Ascending aorta (tissue), 2 donors: ENCODE measurements around the gene TOE1. TPM values are rescaled to one million over a fixed set of nuclear protein-coding genes. Genes with fewer than 3 reads are reported as not detected.

ENCODE experiments used
- DNase-seq, 2 donors: peaks; one replicate each; pipeline ENCODE4 v3.0.0-alpha.2; 2019; ENCODE audit warnings: low spot score in 2 of 2
- H3K27ac ChIP-seq, 2 donors: fragments of 200-600 bp; sonication (generic); one replicate each; pipeline ENCODE4 v1.5.1; 2016 to 2017; ENCODE audit warnings: mild to moderate bottlenecking in 1 of 2
- H3K27me3 ChIP-seq: fragments of 200-600 bp; sonication (generic); one replicate; pipeline ENCODE4 v1.5.1; 2017
- H3K36me3 ChIP-seq, 2 donors: fragments of 200-600 bp; sonication (generic); one replicate each; pipeline ENCODE4 v1.5.1; 2016
- H3K4me1 ChIP-seq, 2 donors: fragments of 200-600 bp; sonication (generic); one replicate each; pipeline ENCODE4 v1.5.1; 2016 to 2017; ENCODE audit warnings: mild to moderate bottlenecking in 1 of 2
- H3K4me3 ChIP-seq, 2 donors: fragments of 200-600 bp; sonication (generic); one replicate each; pipeline ENCODE4 v1.5.1; 2016 to 2017; ENCODE audit warnings: mild to moderate bottlenecking in 1 of 2
- H3K9me3 ChIP-seq, 2 donors: fragments of 200-600 bp; sonication (generic); one replicate each; pipeline ENCODE4 v1.5.1; 2016
- intact Hi-C: fragments of 100-400 bp; cut with DNase I; formaldehyde crosslinking; loops from one replicate; pipeline ENCODE4 v1.15.1; 2023
- total RNA-seq: library from RNA; depleted of rRNA; stranded (reverse); fragments of >200 nt; gene quantifications from one replicate; pipeline ENCODE4 v1.1.0, GENCODE V29; 2016
- TF ChIP-seq, protein P1 (sequence below), 3 experiments: fragments of 200-600 bp in 2 of 3; fragments of 450-650 bp in 1 of 3; sonication (generic) in 2 of 3; IDR thresholded peaks; one replicate each; pipeline ENCODE4 v1.5.1; 2016 to 2019; ENCODE audit warnings: antibody characterized with exemption in 3 of 3, mild to moderate bottlenecking in 1 of 3, moderate library complexity in 1 of 3

The TOE1 gene
- total RNA-seq, 1 donor from 2014 or later = 6.9 TPM

DNA sequence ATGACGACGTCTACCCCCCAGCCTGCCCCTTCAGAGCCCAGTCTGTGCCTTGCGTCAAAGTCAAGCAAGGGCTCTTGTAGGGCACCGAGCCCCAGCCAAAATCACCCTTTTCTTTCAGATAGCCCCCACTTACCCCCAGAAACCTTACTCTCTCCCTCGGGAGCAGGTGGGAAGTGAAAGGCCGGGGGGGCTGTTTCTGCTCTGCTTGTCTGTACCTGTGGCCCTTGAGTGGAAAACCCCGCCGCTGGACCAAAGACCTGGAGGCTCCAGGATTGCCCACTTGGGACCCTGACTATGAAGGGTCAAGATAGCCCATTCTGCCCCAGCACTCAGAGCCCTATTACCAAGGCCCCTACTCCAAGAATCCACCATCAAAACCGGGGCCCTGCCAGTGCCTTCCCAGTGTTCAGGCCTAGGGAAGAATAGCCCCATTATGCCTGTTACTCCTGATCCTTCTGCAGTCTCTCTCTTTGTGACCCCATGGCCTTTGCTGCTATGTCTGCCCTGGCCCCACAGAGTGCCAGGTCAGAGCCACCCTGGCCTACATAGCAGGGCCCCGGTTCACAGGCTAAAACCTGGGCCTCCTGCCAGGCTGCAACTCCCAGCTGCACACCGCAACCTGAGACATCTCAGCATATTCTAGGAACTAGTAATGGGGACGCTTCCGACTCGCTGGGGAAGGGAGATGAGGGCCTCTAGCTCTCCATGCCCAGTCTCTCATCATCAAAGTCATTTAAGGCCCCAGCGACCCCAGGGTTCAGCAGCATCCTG is 35.5 kb upstream of the TOE1 start:
- peak overlapping the region; percentile 69 to 80 for H3K4me3 ChIP-seq
- no peaks in the 10 kb centered on the region for H3K27me3 ChIP-seq
- no peaks in the 10 kb centered on the region for H3K36me3 ChIP-seq
- intact Hi-C loops = loop anchor here (5.0 kb wide), 6 partner anchors 97 to 672 kb away; partner anchors contain the start of genes GPBP1L1, RNU5D-1, RPS8 and TMEM69
- TF ChIP-seq, protein P1, sequence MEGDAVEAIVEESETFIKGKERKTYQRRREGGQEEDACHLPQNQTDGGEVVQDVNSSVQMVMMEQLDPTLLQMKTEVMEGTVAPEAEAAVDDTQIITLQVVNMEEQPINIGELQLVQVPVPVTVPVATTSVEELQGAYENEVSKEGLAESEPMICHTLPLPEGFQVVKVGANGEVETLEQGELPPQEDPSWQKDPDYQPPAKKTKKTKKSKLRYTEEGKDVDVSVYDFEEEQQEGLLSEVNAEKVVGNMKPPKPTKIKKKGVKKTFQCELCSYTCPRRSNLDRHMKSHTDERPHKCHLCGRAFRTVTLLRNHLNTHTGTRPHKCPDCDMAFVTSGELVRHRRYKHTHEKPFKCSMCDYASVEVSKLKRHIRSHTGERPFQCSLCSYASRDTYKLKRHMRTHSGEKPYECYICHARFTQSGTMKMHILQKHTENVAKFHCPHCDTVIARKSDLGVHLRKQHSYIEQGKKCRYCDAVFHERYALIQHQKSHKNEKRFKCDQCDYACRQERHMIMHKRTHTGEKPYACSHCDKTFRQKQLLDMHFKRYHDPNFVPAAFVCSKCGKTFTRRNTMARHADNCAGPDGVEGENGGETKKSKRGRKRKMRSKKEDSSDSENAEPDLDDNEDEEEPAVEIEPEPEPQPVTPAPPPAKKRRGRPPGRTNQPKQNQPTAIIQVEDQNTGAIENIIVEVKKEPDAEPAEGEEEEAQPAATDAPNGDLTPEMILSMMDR (IDR thresholded peaks at IDR 0.05) = no peak
- H3K9me3 ChIP-seq = no peaks in the 10 kb centered on the region
- H3K27ac ChIP-seq = peak overlapping the region; percentile 74 to 82
- H3K4me1 ChIP-seq = peaks cover 0 to 3% of the 10 kb centered on the region in 2 donors
- peak in 1 of 2 donors; percentile 67 for DNase-seq

DNA sequence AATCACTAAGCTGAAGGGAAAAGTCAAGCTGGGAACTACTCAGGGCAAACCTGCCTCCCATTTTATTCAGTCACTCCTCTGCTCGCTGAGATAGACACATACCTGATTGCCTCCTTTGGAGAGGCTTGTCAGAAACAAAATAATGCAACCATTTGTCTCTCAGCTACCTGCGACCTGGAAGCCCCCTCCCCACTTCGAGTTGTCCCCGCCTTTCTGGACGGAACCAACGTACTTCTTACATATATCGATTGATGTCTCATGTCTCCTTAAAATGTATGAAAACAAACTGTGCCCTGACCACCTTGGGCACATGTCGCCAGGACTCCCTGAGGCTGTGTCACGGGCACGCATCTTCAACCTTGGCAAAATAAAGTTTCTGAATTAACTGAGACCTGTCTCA is 34.7 kb upstream of the TOE1 start:
- Histone ChIP-seq H3K36me3 (no peaks in the 10 kb centered on the region), H3K27me3 (no peaks in the 10 kb centered on the region), H3K27ac (no peak overlapping the region), H3K4me3 (no peak overlapping the region), H3K9me3 (no peaks in the 10 kb centered on the region), H3K4me1 (peaks cover 0 to 3% of the 10 kb centered on the region in 2 donors)
- intact Hi-C loops = no loop called here
- DNase-seq = no peak
- TF ChIP-seq, protein P1 (IDR thresholded peaks at IDR 0.05) = no peak

DNA sequence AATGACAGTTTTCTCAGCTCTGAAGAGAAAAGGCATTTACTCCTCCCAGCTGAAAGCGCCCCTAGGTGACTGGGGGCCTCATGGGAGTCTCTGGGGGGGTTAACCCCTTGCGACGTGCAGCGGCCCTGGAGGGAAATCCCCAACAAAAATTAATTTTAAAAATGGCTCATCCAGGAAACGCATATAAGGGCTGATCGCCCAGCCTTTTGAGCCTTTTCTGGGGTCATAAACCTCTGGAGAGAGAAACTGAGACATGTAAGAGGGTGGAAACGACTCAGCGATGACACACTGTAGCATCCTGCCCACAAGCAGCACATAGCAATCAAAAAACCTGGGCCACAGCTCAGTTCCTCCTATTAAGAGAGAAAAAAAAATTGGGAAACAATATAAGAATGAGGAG is 33.7 kb upstream of the TOE1 start:
- no peak for DNase-seq
- Histone ChIP-seq H3K4me1 (peaks cover 0 to 3% of the 10 kb centered on the region in 2 donors), H3K9me3 (no peaks in the 10 kb centered on the region), H3K4me3 (no peak overlapping the region), H3K36me3 (no peaks in the 10 kb centered on the region), H3K27me3 (no peaks in the 10 kb centered on the region), H3K27ac (no peak overlapping the region)
- TF ChIP-seq, protein P1 (IDR thresholded peaks at IDR 0.05) = no peak
- intact Hi-C loops = no loop called here

DNA sequence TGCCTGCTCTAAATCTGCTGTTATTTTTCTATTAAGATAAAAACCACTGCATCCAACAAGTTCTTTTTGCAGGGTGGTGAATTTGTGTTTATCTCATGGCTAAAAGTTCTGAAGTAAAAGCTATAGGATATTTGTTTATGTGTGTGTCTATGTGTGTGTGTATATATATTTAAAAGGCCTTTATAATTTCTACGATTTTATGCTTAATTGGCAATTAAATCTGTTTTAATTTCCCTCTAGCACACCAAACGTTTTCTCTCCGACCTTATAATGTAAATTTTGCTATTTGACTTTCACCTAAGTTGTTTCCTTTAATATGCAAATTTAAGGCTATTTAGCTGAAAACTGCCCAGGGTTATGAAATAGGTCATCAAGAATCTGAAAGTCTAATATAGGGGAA is 33.1 kb upstream of the TOE1 start:
- no peak for DNase-seq
- TF ChIP-seq, protein P1 (IDR thresholded peaks at IDR 0.05) = no peak
- Histone ChIP-seq H3K4me3 (no peak overlapping the region), H3K27me3 (no peaks in the 10 kb centered on the region), H3K36me3 (no peaks in the 10 kb centered on the region), H3K27ac (no peak overlapping the region), H3K9me3 (no peaks in the 10 kb centered on the region), H3K4me1 (peaks cover 0 to 3% of the 10 kb centered on the region in 2 donors)
- intact Hi-C loops = no loop called here

DNA sequence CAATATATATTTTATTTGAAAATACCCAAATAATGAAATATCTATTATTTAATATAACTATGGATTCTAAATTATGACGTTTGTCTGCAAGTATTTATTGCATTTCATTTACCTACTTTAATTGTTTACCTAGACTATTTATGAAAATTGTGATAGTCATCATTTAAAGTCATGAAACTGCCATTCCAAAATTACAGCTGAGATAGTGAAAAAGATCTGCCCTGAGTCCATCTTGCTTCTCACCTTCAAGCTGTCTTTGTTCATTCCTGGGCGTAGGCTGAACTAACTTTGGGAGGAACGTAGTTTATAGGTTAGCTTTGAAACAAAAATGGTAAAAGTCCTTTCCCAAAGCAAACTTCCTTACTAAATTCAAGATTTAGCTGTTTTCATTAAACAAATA is 25.7 kb upstream of the TOE1 start:
- intact Hi-C loops = no loop called here

More for the DNA sequence above, 25.7 kb upstream of the TOE1 start:
- Histone ChIP-seq H3K4me3 (no peak overlapping the region), H3K27me3 (no peaks in the 10 kb centered on the region), H3K27ac (no peak overlapping the region), H3K9me3 (no peaks in the 10 kb centered on the region), H3K36me3 (no peaks in the 10 kb centered on the region), H3K4me1 (no peaks in the 10 kb centered on the region)
- DNase-seq = no peak
- TF ChIP-seq, protein P1 (IDR thresholded peaks at IDR 0.05) = no peak
